Stimulated activated CD8-positive, alpha-beta memory T cell treated with anti-CD3 and anti-CD28 coated beads, Interleukin-12 subunit alpha, Interleukin-12 subunit beta, amount 100 ng/mL, for 24 hours (primary cell): ENCODE measurements around the gene PRKAR1B.

Experiments
- DNase-seq: peaks from one replicate; pipeline ENCODE4 v3.0.0-alpha.2; 2020; ENCODE audit errors: extremely low read depth

Gene PRKAR1B

DNA sequence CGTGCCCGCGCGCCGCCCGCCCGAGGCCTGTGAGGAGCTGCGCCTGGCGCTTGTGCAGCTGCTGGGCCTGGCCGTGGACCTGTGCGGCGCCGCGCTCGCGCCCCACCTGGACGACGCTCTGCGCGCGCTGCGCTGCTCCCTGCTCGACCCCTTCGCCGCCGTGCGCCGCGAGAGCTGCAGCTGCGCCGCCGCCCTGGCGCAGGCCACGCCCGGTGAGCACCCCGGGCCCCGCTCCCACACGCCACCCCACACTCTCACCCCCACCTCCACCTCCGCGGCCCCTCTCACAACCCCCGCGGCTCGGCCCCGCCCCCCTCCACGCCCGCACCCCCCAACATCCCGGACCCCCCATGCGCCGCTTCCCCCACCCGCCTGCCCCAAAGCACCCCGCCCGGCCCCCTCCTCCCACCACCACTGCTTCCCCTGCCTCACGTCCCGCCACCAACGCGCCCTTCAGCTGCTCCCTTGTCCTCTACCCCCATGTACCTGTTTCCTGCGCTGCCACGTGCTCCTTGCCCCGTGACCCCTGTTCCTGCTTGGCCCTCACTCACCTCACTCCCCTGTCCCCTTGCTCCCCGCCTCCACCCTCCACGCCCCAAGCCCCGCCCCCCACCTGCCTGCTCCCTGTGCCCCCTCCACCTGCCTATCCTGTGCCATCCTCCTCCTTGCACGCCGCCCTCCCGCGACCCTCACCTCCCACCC lies at the start of gene PRKAR1B:
PRKAR1B (minus strand) TSS at position 178 of the 702 bp plus-strand sequence. CDS start 15,776 bp downstream, outside the sequence.
- no peak for DNase-seq

DNA sequence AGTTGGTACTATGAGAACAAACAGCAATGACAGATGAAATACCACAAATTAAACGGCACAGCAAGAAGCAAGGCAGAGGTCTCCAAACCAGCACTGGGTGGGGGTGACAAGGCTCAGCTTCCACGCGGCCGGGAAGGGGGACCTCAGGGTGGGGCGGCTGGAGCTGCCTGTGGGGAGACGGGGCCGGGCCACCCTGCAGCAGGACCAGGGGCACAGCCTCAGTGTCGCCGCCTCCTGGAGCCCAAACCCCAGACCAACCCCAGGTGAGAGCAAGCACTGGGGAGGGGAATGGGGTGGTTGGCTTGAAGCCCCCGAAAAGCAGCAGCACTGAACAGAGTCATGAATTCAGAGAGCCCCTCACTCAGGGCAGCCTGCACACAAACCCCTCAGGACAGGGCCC lies 49.3 kb upstream of the PRKAR1B start:
- no peak for DNase-seq

DNA sequence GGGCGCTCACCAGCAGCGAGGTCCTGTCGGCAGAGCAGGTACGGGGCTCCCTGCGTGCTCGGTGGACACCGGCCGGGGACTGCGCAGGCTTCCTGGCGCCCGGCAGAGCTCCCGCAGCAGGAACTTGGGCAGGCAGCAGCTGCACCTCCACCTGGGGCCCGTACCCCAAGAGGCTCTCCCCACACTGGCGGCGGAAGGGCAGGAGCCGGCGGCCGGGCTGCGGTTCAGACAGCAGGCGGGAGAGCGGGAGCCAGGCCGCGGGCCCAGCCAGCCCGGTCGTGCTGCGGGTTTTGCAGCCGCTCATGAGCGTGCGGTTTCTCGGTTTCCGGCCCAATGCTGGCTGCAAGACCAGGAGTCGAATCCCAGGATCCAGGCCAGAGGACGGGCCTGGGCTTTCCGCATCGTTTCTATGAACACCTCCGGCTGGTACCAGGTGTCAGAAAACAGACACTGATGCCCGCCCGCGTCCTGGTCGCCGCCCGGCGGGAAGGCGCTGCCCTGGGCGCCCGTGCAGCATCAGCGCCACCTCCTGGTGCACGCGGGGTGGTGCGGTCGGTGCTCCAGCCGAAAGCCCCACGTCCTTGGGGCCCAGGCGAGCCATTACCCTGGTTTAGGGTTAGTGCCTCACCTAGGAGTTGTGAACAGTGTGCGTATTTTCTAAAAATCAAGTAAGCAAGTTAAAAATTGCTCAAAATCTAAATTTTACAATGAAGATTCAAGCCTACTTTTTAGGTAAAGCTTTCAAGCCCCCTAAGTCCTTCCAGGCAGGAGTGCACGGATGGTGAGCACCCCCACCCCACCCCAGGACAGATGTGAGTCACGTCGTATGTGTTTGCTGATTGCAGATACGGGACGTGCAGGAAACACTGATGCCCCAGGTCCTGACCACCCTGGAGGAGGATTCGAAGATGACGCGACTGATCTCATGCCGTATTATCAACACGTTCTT lies 47.4 kb upstream of the PRKAR1B start:
- no peak for DNase-seq

DNA sequence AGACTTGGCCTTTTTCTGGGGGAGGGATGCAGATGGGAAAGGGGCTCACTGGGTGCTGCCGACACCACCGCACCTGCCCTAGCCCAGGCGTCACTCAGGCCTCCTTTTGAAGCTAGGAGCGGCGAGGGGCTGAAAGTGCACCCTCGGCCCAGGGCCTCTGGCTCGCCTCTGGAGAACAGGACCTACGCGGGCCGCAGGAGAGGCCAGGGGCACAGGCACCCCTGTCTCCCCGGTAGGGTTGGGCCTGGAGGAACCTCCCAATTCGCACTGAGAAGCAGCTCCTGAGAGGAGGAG lies 46.5 kb upstream of the PRKAR1B start:
- DNase-seq: no peak

DNA sequence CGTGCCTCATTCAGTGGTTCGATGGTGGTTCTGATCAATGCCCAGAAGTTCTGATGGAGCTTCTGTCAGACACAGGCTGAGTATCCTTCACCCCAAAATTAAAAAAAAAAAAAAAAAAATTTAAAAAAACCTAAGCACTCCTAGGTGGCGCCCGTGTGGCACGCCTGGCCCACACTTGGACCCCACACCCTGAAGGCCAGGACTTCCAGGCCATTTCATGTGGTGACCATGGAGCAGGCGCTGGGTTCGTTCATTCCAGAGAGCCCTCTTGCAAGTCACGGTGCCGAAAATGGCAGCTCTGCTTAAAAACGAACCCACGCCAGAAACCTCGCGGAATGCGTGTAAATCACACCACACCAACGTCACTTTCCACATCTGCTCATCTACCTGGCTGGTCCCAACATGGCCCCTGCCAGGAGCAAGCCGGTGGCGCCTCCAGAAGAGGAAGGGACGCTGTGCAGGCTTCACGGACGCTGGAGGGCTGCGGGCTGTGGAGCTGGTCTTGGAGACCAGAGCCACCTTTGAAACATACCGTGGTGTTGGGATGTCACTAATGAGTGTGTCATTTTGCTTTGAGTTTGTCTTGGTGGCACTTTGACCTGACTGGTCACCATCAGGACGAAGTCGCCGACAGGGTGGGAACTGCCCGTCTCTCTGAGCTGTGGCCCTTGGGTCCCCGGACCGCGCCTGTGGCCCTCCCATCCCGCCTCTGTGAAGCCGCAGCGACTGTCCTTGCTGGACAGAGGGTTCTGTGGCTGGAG lies 46.0 kb upstream of the PRKAR1B start:
- DNase-seq: no peak

DNA sequence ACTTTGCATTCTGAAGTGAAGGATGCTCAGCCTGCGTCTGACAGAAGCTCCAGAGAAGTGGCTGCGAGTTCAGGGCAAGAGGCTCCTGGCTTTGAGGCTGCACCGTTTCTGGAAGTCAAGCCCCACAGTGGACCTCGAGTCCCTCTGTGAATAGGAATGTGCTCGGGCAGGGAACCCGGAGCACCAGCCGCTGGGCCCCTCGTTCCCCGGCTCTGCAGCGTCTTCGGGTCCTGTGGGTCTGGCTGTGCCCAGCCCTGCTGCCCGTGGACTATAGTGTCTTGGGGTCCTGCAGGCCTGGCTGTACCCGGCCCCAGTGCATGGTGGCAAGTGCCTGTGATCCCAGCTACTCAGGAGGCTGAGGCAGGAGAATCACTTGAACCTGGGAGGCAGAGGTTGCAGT lies 45.3 kb upstream of the PRKAR1B start:
- DNase-seq: no peak

DNA sequence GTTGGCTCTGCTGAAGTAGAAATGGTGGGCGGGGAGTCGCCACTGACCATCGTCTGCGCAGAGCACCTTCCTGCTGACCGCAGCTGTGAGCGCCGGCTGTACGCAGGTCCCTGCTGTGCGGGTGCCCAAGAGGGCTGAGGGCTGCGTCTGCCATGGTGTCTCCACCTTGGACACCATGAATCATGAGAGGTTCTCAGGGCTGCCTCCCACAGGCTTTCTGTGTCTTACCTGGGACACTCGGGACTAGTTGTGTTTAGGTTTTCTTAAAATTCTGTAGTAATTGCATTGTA lies 44.9 kb upstream of the PRKAR1B start:
- DNase-seq: no peak

DNA sequence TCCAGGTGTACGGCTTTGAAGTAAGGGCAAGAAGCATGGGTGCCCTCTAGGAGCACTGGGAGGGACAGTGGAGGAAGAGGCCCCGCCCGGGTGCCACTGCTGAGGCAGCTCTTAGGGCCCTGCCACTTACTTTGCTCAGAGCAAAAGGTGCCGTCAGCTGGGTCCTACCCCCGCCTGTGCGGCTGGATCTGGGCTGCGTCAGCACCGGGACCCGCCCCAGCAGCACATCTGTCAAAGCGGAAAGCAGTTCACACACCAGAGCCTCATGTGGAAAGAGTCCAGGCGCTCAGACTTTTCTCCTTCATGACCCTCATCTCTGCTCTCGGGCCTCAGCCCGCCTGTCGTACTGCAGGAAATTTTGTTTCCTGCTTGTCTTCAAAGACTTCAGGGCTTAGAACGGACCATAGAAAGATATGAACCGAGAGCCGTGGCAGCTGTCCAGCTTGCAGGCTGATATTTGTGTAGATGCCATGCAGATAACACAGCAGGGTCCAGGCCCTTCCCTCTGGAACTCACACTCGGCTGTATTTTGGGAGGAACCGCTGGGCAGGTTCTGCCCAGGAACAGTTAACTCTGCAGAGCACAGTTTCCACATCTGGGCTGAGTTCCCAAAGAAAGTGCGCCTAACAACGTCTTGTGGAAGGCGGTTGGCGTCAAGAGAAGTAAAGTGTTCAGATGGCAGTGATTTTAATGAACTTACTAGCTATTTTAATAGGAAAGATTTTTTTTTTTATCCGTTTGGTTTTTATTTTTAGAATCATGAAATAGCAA lies 44.3 kb upstream of the PRKAR1B start:
- no peak for DNase-seq

DNA sequence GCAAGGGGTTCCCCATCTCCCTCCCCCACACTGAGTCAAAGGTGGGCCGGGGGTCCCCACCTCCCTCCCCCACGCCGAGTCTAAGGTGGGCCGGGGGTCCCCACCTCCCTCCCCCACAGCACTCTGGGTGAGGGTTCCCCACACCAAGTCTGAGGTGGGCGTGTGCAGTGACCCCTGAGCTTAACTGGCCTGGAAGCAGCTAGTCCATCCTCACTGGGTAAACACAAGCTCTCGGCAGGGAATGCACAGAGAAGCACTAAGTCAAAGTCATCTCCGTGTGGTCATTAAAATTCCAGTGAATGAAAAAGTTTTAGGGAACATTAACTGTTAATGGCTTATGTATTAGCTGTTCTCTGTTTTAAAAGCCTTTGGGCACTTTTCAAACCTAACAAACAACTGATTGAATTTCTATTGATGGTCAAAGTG lies 43.7 kb upstream of the PRKAR1B start:
- no peak for DNase-seq

DNA sequence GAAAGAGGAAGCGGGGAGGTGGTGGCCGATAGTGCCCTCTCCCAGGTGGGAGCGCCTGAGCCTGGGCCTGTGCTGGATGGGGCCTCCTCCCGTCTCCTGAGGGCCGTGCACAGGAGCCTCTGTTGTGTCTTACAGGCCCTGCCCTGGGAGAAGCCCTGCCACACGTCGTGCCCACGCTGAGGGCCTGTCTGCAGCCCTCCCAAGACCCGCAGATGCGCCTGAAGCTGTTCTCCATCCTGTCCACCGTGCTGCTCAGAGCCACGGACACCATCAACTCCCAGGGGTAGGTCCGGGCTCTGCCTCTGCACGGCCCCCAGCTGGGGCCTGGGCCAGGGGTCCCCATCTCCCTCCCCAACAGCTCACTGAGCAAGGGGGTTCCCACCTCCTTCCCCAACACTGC lies 43.3 kb upstream of the PRKAR1B start:
- no peak for DNase-seq

DNA sequence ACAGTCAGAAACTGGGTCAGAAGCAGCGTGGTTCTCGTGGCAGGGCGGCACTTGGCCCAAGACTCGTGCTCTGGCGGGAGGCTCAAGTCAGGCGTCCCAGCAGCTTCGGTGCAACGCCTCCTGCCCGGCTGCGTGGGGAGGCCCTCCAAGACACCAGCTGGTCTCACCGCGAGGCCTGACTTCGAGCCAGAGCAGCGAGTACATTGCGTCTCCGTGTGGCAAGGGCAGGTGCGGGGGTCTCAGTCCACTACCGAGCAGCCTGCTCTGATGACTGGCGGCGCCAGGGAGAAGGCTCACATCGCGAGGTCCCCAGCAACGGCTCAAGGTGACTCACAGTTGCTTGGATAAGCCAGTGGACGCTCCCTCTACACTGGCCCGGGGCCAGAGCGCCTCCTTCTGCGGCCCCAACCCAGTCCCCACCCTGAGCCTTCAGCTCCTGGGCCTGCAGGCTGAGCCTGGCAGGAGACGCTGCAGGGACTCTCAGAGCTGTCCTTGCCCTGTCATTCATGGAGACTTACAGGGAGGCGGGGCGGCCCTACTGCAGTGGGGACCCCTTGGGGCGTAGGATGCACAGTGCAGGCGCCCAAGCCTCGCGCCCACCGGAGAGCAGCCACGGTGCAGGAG lies 41.9 kb upstream of the PRKAR1B start:
- DNase-seq: no peak

DNA sequence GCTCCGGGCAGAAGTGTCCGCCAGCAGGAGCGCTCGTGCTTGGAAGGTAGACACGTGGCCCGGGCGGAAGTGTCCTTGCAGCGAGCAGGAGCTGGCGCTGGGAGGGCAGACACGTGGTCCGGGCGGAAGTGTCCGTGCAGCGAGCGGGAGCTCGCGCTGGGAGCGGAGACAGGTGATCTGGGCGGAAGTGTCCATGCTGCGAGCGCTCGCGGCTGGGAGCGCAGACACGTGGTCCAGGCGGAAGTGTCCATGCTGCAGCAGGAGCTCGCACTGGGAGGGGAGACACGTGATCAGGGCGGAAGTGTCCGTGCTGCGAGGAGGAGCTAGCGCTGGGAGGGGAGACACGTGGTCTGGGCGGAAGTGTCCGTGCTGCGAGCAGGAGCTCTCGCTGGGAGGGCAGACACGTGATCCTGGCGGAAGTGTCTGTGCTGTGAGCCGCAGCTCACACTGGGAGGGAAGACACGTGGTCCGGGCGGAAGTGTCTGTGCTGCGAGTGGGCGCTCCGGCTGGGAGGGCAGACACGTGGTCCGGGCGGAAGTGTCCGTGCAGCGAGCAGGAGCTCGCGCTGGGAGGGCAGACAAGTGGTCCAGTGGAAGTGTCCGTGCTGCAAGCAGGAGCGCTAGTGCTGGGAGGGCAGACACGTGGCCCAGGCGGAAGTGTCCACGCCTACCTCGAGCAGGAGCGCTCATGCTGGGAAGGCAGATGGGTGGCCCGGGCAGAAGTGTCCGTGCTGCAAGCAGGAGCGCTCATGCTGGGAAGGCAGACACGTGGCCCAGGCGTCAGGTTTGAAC lies 41.1 kb upstream of the PRKAR1B start:
- no peak for DNase-seq

DNA sequence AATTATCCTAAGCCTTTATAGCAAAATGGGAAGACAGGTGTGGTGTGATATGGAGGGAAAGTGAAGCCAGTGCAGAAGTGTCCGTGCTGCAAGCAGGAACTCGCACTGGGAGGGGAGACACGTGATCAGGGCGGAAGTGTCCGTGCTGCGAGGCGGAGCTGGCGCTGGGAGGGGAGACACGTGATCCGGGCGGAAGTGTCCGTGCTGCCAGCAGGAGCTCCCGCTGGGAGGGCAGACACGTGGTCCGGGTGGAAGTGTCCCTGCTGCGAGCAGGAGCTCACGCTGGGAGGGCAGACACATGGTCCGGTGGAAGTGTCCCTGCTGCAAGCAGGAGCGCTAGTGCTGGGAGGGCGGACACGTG lies 40.5 kb upstream of the PRKAR1B start:
- no peak for DNase-seq

DNA sequence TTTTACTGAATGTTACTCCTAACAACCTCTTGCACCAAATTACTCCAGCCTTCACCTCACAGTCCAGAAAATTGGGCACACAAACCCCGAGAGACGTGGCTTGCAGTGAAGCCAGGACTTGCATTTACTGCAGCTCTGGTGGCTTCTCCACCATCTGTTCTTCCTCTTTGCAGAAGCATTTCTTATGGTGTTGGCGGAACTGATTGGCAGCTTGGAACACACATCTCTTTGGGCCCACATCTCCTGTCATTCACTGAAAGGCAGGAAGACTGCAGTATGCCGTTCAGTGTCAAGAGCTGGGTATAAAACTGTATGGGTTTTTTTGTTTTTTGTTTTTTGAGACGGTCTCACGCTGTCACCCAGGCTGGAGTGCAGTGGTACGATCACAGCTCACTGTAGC lies 38.3 kb upstream of the PRKAR1B start:
- DNase-seq: no peak

DNA sequence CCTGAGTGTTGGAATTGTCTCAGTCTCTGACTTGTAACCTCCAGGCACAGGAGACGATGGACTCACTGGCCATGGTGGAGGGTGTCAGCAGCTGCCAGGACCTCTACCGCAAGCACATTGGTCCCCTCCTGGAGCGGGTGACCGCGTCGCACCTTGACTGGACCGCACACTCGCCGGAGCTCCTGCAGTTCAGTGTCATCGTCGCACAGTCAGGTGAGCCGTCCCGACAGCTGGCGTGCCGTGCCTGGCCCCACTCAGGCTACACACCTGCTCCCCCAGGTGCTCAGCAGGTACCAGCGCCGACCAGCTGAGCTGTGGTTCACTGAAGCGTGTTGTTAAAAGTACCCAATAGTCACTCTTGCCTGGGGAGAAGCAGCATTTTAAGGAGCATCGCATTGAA lies 36.7 kb upstream of the PRKAR1B start:
- DNase-seq: no peak

DNA sequence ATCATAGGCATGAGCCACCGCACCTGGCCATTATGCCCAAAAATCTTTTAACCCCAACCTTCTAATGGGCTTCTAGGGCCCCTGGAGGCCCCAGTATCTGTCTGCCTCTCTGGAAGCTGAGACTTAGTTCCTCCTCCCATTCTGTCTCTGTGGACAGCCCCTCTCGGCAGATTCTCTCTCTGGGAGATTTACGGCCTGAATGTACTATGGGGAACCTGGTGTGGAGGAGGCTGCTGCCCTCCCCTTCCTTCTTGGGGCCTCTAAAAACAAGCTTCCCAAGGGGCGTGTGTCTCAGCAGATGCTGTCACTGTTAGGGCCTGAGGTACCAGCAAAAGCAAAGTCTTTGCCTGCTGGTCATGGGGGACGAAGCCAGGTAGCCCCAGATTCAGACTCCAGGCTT lies 35.8 kb upstream of the PRKAR1B start:
- no peak for DNase-seq

DNA sequence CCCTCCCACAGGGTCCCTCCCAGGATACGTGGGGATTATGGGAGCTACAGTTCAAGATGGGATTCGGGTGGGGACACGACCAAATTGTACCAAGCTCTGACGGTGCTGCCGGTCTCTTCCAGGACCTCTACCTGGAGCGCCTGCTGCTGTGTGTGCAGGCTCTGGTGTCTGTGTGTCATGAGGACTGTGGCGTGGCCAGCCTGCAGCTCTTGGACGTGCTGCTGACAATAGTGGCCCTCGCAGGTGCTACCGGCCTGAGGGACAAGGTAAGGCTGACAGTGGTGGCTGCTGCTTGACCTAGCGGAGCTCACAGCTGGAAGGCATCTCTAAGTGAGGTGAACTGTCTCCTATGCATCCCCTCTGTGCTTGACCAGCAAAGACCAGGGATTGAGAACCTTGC lies 34.5 kb upstream of the PRKAR1B start:
- DNase-seq: no peak

DNA sequence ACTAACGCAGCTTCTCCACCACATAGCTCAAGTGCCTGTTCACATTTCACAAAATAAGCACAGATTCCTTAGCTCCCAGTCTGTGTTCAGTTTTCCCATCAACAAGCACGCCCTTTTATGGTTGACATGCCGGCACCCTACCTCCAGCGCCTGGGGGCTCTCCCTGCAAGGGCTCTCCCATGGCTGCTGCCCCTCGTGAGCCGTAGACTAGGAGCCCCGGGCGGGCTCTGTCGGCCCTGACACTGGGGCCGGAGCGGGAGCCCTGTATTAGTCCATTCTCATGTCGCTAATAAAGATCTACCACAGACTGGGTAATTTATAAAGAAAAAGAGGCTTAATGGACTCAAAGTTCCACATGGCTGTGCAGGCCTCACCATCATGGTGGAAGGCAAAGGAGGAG lies 34.0 kb upstream of the PRKAR1B start:
- DNase-seq: no peak

DNA sequence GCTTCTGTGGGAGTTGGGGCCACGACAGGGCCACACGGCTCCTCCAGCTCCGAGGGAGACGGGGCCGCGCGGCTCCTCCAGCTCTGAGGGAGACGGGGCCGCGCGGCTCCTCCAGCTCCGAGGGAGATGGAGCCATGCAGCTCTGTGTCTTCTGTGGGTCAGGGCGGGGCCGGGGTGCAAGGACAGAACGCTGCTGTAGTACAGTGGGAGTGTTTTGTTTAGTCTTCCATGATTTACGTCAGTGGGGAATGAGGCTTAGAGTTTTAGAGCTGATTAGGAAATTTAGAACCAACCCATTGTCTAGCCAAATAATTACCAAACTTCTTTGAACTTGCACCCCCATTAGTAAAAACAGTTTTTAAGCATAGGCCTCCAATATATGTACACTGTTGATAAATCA lies 32.9 kb upstream of the PRKAR1B start:
- no peak for DNase-seq

DNA sequence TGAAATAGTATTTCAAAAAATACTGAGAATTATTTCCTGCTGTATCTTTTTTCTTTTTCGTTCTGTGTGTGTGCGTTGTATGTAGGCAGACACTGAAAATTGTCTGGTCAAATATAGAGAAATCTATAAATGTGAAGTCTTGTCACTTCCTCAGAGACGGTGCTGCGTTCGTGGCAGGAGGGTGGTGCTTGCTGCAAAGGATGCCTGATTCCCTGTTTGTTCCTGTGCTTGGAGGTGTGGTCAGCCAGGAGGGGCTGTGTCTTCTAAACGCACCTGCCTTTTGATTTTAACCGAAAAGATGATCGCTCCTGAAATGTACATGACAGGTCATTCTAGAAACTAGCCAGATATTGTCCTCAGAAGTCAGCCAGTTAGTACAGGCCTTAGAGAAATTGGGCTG lies 32.5 kb upstream of the PRKAR1B start:
- DNase-seq: no peak

DNA sequence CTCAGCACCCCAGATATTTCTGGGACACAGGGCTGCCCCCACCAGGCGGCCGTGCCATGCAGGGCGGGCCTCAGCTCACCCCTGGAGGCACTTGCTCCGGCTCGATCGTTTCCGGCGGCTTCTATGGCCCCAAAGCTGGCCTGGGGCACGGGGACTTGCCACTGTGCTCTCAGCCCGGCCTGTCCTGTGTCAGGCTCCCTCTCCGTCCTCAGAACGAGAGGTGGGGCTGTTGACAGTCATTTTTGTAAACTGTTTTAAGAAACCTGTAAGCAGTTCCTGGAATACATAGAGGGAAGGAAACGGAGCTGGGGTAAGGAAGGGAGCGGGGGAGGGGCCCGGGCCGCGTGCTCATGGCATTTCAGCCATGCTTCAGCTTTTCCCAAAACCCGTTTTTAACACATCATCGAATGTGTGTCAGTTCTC lies 30.7 kb upstream of the PRKAR1B start:
- DNase-seq: no peak
